GM13976 (cell line): ENCODE data around the gene RAMP3.

Experiments used
- DNase-seq: peaks from one replicate; pipeline ENCODE4 v3.0.0; 2012; ENCODE audit warnings: low spot score
- CTCF ChIP-seq: IDR thresholded peaks from 2 replicates; pipeline ENCODE4 v1.5.1; 2012; ENCODE audit warnings: borderline replicate concordance, mild to moderate bottlenecking; ENCODE audit not compliant: insufficient read depth; ENCODE audit errors: extremely low read depth, missing control alignments, control extremely low read depth
- in situ Hi-C: fragments of 300-500 bp; cut with MboI; formaldehyde crosslinking; loops from one replicate; pipeline ENCODE4 v1.12.0; 2022; ENCODE audit warnings: low sequenced_read_pairs, mixed read lengths, inconsistent platforms; ENCODE audit not compliant: unreplicated experiment

Gene RAMP3

GRCh38 chr7:45136106-45137060 is 21.2 kb upstream of the RAMP3 start:
- peak; percentile 86 for DNase-seq
- in situ Hi-C loops, result loop anchor here (5.0 to 10.0 kb wide), 2 partner anchors 279 to 552 kb away; partner anchors contain the start of gene TMED4
- TF ChIP-seq CTCF, result peak; percentile 78

DNA sequence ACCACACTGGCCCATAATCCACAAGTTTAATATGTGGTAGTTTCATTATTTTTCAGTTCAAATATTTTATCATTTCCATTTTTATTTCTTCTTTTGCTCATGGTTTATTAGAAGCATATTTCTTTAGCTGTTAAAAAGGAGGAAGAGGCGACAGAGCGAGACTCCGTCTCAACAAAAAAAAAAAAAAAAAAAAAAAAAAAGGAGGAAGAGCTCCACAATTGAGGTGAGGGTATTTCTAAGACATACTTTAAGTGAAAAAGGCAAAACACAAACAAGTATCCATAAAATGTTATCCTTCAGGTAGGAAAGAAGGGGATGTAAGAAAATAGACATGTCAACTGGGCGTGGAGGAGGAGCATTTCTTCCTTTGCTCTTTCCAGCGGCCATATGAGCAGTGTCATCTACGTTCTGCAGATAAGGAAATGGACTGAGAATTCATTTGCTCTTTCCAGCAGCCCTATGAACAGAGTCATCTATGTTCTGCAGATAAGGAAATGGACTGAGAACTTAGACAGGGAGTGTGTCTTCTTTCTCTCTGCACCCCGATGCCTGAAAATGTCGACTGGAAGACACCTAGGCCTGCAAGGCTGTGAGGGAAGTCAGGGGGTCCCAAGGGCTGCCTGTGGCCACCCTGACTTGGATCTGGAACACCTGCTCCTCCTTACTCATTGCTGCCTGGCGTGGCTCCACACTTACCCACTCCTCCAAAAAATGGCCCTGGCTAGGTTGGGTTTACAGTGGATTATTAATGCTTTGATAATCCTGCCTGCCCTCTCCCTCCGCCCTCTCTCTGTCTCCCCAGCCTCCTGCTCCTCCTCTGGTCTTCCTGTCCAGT is 18.9 kb upstream of the RAMP3 start:
- in situ Hi-C loops, result loop anchor here (5.0 to 10.0 kb wide), 2 partner anchors 281 to 554 kb away; partner anchors contain the start of gene TMED4
- no peak for DNase-seq
- no peak for TF ChIP-seq CTCF

- no peak for DNase-seq
- in situ Hi-C loops, result no loop called here
- no peak for TF ChIP-seq CTCF
Measured at GRCh38 chr7:45140827-45141226, 16.8 kb upstream of the RAMP3 start.

GRCh38 chr7:45143616-45144015 is 14.0 kb upstream of the RAMP3 start:
- in situ Hi-C loops, result no loop called here
- no peak for TF ChIP-seq CTCF
- DNase-seq, result no peak

GRCh38 chr7:45145881-45146280 is 11.7 kb upstream of the RAMP3 start:
- in situ Hi-C loops, result no loop called here
- no peak for DNase-seq
- TF ChIP-seq CTCF, result no peak
